OCI-M2 (cell line): Measurements from ENCODE around the gene GALNT6.
"Not testable (repeated sequence)": the region's sequence is repeated elsewhere in the genome, so short reads cannot be mapped to it uniquely, and the experiment has no call there.

Source experiments
- DNase-seq: peaks from one replicate; lab custom pipeline; 2025; ENCODE audit not compliant: unreplicated experiment; lab: John Stamatoyannopoulos, UW

GALNT6 gene

GRCh38 chr12:51323966-51324895, 67.0 kb downstream of the GALNT6 start, which contains the start of gene BIN2:
BIN2 (minus strand) TSS chr12:51324174; CDS start chr12:51324102, 72 bp downstream.
- no peak for DNase-seq

- no peak for DNase-seq
Measured at GRCh38 chr12:51323317-51323960, 67.8 kb downstream of the GALNT6 start.

- no peak for DNase-seq
Measured at GRCh38 chr12:51322452-51322851, 68.8 kb downstream of the GALNT6 start.

- DNase-seq, result no peak
Measured at GRCh38 chr12:51321882-51322281, 69.3 kb downstream of the GALNT6 start.

- DNase-seq, result peak; percentile 3
Measured at GRCh38 chr12:51320695-51321320, 70.4 kb downstream of the GALNT6 start.

DNA sequence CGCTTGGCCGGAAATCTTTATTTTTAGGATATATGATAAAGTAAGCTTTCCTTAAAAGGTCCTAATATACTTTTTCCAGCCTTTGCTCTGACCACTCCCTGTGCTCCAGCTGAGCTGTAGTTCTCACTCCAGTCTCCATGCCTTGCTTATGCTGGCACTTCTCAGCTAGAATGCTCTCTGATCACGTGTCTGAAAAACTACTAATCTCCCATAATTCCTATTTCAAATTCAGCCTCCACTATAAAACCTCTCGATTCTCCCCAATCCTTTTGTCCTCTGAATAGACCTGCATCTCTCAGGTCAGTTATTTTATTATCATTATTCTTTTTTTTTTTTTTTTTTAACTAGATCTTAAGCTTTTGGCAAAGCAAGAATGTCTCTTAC, 70.9 kb downstream of the GALNT6 start:
- no peak for DNase-seq

DNA sequence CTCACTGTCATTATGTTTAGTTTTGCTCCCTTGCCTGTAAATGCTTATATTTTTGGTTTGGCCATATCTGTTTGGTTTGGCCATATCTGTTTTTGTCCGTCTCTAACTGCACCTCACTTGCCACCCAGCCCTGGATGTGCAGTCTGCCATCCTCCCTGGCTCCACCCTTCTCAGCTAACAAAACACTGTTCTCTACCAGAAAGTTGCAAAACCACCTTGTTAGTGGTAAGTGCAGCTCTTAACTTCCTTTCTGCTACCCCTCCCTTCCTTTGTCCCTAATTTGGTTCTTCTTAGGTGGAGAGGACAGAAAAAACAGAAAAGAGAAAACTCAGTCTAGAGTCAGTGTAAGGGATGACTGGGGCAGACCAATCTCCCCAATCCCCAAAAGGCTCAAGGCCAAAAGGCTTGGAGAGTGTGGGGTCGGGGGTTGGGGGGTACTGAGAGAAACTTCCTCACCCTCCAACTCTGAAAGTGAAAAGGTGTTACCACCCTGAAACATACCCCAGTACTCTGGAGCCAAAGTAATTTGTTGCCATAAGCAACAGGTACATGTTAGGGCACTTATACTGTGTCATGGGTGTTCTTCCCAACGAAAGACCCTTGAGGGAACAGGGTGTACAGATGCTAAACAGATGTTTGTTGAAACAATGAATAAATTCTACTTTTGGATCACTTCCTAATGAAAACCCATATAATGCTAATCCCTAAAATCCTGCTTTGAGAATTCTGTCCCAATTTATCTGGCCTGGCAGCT, 72.2 kb downstream of the GALNT6 start:
- no peak for DNase-seq

- DNase-seq, result not testable (repeated sequence)
Measured at GRCh38 chr12:51318057-51318806, 73.0 kb downstream of the GALNT6 start.

DNA sequence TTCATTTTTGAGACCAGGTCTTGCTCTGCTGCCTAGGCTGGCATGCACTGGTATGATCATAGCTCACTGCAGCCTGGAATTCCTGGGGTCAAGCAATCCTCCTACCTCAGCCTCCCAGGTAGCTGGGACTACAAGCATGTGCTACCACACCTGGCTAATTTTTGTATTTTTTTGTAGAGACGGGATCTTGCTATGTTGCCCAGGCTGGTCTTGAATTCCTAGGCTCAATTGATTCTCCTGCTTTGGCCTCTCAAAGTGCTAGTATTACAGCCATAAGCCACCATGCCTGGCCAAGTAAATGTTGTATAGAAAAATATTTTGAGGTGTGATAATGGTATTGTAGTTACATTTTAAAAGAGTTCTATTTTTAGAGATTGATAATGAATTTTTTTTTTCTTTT, 79.8 kb downstream of the GALNT6 start:
- DNase-seq, result no peak

DNA sequence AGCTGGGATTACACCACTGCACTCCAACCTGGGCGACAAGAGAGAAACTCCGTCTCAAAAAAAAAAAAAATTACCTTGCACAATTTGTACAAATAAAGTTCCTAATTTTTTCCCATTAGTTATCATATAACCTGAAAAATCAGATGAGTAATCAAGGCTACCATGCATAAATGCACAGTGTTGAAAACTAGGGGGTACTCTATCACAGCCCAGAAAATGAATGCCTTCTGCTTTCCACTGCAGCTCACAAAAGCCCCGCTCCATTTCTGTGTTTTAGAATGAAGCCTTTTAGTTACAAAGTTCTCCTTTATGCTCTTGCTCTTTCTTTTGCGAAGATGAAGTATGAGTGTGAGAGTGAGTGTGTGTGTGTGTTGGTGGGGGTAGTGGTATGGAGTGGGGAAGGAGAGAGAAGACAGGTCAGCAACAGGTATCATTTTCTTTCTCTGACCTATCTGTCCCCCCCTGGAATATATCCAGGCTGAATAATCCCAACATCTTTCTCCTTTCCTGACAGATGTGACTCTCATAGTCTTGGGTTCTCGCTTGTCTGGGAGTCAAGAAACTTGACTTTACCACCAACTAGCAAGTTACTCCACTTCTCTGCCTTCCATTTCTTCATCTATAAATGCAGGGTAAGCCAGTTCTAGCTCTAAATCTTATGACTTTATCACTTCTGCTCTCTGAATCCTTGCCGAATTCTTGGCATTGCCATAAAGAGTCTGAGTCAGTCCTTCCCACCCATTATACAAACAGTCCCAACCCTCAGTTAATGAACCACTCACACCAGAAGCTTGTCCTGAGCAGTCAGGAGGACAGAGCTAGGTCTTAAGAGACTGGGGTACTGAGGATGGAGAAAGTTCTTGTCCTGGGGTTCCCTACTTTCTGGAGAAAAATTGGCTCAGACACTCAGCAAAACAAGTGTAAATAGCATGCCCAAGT, 83.3 kb downstream of the GALNT6 start:
- no peak for DNase-seq

DNA sequence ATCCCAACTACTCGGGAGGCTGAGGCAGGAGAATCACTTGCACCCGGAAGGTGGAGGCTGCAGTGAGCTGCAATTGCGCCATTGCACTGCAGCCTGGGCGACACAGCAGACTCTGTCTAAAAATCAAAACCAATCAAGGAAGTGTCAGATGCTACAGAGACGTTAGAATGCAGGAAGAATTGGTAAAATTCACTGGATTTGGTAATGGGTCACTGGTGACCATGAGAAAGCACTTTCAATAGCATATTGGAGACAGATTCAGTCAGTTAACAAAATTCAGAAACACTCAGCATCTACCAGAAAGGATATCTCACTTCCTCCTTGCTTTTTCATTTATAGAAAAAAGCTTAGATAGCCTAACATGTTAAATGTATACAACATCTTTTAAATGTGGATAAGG, 84.7 kb downstream of the GALNT6 start:
- DNase-seq, result no peak
